ENCODE measurements around the gene CDKN2B-AS1.

DNA sequence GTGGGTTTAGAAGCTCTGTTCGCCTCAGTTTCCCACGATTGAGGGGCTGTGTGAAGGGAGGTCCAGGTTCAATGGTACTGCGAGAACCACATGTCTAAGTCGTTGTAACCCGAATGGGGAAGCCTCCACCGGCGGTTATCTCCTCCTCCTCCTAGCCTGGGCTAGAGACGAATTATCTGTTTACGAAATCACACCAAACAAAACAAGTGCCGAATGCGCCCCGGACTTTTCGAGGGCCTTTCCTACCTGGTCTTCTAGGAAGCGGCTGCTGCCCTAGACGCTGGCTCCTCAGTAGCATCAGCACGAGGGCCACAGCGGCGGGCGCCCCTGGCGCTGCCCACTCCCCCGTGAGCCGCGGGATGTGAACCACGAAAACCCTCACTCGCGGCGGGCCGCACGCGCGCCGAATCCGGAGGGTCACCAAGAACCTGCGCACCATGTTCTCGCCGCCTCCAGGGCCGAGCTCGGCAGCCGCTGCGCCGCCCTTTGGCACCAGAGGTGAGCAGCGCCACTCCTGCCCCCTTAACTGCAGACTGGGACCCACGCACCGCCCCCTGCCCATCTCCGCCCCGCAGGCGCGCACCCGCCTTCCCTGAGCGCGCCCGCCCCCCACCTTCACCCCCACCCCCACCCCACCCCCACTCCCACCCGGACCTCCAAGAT, 567 bp upstream of the CDKN2B-AS1 start, which contains the start of gene CDKN2A:
- TF ChIP-seq, protein P1, sequence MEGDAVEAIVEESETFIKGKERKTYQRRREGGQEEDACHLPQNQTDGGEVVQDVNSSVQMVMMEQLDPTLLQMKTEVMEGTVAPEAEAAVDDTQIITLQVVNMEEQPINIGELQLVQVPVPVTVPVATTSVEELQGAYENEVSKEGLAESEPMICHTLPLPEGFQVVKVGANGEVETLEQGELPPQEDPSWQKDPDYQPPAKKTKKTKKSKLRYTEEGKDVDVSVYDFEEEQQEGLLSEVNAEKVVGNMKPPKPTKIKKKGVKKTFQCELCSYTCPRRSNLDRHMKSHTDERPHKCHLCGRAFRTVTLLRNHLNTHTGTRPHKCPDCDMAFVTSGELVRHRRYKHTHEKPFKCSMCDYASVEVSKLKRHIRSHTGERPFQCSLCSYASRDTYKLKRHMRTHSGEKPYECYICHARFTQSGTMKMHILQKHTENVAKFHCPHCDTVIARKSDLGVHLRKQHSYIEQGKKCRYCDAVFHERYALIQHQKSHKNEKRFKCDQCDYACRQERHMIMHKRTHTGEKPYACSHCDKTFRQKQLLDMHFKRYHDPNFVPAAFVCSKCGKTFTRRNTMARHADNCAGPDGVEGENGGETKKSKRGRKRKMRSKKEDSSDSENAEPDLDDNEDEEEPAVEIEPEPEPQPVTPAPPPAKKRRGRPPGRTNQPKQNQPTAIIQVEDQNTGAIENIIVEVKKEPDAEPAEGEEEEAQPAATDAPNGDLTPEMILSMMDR (IDR thresholded peaks at IDR 0.05) = no peak
- TF ChIP-seq POLR2A (IDR thresholded peaks at IDR 0.05) = no peak
